Natural killer cell (primary cell): ENCODE results near the gene NCS1. TPM values are rescaled to one million over a fixed set of nuclear protein-coding genes. Genes with fewer than 3 reads are reported as not detected.

ENCODE experiments used
- ATAC-seq, 3 donors: fragments of 150-1000 bp in 2 of 3; fragments of 200-7000 bp in 1 of 3; cut with Tn5 transposase; 1 replicate in 1 of 3; 2 replicates in 2 of 3; pipeline ENCODE4 v1.10.0; 2021; ENCODE audit warnings: mild to moderate bottlenecking in 2 of 3, moderate library complexity in 2 of 3
- DNase-seq, 2 donors: peaks; one replicate each; pipeline versions ENCODE4 v3.0.0 to v3.0.0-alpha.2; 2013 to 2021; ENCODE audit warnings: mixed read lengths in 1 of 2
- H3K27ac ChIP-seq: one replicate; pipeline ENCODE4 v1.5.1; 2013; ENCODE audit warnings: mild to moderate bottlenecking, low read length
- H3K27me3 ChIP-seq: one replicate; pipeline ENCODE4 v1.6.1; 2013; ENCODE audit warnings: low read length; ENCODE audit not compliant: control insufficient read depth, insufficient read depth
- H3K36me3 ChIP-seq: one replicate; pipeline ENCODE4 v1.6.1; 2013; ENCODE audit warnings: low read length; ENCODE audit not compliant: control insufficient read depth, insufficient read depth
- H3K4me1 ChIP-seq: one replicate; pipeline ENCODE4 v1.6.1; 2013; ENCODE audit warnings: low read length; ENCODE audit not compliant: control insufficient read depth, insufficient read depth
- H3K4me3 ChIP-seq: one replicate; pipeline ENCODE4 v1.5.1; 2013; ENCODE audit warnings: low read length
- H3K9me3 ChIP-seq: one replicate; pipeline ENCODE4 v1.6.1; 2013; ENCODE audit warnings: low read length; ENCODE audit not compliant: control insufficient read depth, insufficient read depth
- H3K27ac Mint-ChIP-seq, 2 donors: one replicate each; pipeline ENCODE4 v1.8.0; 2022; ENCODE audit warnings: mild to moderate bottlenecking in 2 of 2, mixed read lengths in 2 of 2, moderate library complexity in 1 of 2
- H3K27me3 Mint-ChIP-seq, 2 donors: one replicate each; pipeline ENCODE4 v1.8.0; 2022; ENCODE audit warnings: low read depth in 2 of 2, mixed read lengths in 2 of 2
- H3K36me3 Mint-ChIP-seq: one replicate; pipeline ENCODE4 v1.8.0; 2022; ENCODE audit warnings: mixed read lengths
- H3K4me1 Mint-ChIP-seq, 2 donors: one replicate each; pipeline ENCODE4 v1.8.0; 2022; ENCODE audit warnings: mixed read lengths in 2 of 2
- H3K4me3 Mint-ChIP-seq: one replicate; pipeline ENCODE4 v1.8.0; 2022; ENCODE audit warnings: mild to moderate bottlenecking, moderate library complexity, mixed read lengths
- H3K9me3 Mint-ChIP-seq, 2 donors: one replicate each; pipeline ENCODE4 v1.8.0; 2022; ENCODE audit warnings: mixed read lengths in 2 of 2
- WGBS: methylation state at CpG from one replicate; pipeline ENCODE4 v1.1.7; 2013; ENCODE audit warnings: missing lambda C conversion rate; ENCODE audit not compliant: insufficient coverage; 5-methylcytosine and 5-hydroxymethylcytosine counted together
- intact Hi-C: fragments of 100-400 bp; cut with micrococcal nuclease; formaldehyde crosslinking; loops from one replicate; pipeline ENCODE4 v1.14.2; 2022
- total RNA-seq, 4 donors: library from RNA; stranded (reverse); fragments of 120-200 nt in 1 of 4; gene quantifications; one replicate each; pipeline versions ENCODE4 v1.2.3 to v1.2.4, GENCODE V29; 2013 to 2022
- TF ChIP-seq, protein P1 (sequence below): fragments of 200-600 bp; IDR thresholded peaks from one replicate; pipeline ENCODE4 v1.8.0; 2022; ENCODE audit warnings: antibody characterized with exemption

Gene NCS1
- total RNA-seq, 3 donors from 2014 or later (not counting 1 experiment from before 2014, with no cell fraction given), result 1.4 to 2.4 (median 1.5) TPM

DNA sequence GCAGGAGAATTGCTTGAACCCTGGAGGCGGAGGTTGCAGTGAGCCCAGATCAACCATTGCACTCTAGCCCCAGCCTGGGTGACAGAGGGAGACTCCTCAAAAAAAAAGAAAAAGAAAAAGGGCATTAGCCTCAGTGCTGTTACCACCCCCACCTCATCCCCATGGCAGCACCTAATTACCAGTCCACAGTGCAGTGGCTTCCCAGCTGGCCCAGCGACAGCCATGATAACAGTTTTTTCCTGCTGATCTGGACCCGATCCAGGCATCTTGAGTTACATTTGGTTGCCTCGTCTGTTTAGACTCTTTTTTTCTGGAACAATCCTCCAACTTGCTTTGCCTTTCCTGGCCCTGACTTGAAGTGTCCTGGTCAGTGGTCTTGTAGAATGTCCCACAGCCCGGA is 24.4 kb downstream of the NCS1 start:
- Histone ChIP-seq H3K9me3 (no peaks in the 10 kb centered on the region), H3K4me3 (no peak overlapping the region), H3K4me1 (peaks cover 4% of the 10 kb centered on the region), H3K27me3 (no peaks in the 10 kb centered on the region), H3K27ac (no peak overlapping the region), H3K36me3 (no peaks in the 10 kb centered on the region)
- H3K27me3 Mint-ChIP-seq, result no peaks in the 10 kb centered on the region
- ATAC-seq (no peak), DNase-seq (no peak)
- H3K9me3 Mint-ChIP-seq, result no peaks in the 10 kb centered on the region
- H3K4me3 Mint-ChIP-seq, result no peak overlapping the region
- TF ChIP-seq, protein P1, sequence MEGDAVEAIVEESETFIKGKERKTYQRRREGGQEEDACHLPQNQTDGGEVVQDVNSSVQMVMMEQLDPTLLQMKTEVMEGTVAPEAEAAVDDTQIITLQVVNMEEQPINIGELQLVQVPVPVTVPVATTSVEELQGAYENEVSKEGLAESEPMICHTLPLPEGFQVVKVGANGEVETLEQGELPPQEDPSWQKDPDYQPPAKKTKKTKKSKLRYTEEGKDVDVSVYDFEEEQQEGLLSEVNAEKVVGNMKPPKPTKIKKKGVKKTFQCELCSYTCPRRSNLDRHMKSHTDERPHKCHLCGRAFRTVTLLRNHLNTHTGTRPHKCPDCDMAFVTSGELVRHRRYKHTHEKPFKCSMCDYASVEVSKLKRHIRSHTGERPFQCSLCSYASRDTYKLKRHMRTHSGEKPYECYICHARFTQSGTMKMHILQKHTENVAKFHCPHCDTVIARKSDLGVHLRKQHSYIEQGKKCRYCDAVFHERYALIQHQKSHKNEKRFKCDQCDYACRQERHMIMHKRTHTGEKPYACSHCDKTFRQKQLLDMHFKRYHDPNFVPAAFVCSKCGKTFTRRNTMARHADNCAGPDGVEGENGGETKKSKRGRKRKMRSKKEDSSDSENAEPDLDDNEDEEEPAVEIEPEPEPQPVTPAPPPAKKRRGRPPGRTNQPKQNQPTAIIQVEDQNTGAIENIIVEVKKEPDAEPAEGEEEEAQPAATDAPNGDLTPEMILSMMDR, result no peak
- H3K4me1 Mint-ChIP-seq, result peaks cover 0 to 13% of the 10 kb centered on the region in 2 donors
- intact Hi-C loops, result no loop called here
- H3K27ac Mint-ChIP-seq, result no peak overlapping the region
- H3K36me3 Mint-ChIP-seq, result no peaks in the 10 kb centered on the region
- 63% methylated on average over 5 of the region's 5 CpGs for WGBS

DNA sequence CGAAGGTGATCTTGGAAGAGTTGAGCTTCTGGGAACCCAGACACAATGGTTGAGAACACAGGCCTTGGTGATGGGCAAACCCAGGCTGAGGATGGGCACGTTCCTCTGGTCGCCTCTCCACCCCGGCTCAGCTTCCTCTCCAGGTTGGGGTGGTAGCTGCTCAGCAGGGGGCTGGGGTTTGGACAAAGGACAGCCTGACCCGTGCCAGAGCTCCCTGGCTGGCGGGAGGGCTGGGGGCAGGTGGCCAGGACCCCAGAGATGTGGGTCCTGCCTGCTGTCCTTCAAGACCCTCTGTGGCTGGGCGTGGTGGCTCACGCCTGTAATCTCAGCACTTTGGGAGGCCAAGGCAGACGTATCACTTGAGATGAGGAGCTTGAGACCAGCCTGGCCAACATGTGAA is 25.2 kb downstream of the NCS1 start:
- no peaks in the 10 kb centered on the region for H3K9me3 ChIP-seq
- no peak for ATAC-seq
- Mint-ChIP-seq H3K27me3 (no peaks in the 10 kb centered on the region), H3K27ac (no peak overlapping the region), H3K4me1 (peaks cover 0 to 13% of the 10 kb centered on the region in 2 donors), H3K9me3 (no peaks in the 10 kb centered on the region), H3K4me3 (no peak overlapping the region), H3K36me3 (no peaks in the 10 kb centered on the region)
- H3K27me3 ChIP-seq, result no peaks in the 10 kb centered on the region
- TF ChIP-seq, protein P1, result no peak
- WGBS, result 86% methylated on average over 9 of the region's 9 CpGs
- no peaks in the 10 kb centered on the region for H3K36me3 ChIP-seq
- DNase-seq, result no peak
- H3K4me1 ChIP-seq, result peaks cover 4% of the 10 kb centered on the region
- H3K4me3 ChIP-seq, result no peak overlapping the region
- H3K27ac ChIP-seq, result no peak overlapping the region
- intact Hi-C loops, result no loop called here

DNA sequence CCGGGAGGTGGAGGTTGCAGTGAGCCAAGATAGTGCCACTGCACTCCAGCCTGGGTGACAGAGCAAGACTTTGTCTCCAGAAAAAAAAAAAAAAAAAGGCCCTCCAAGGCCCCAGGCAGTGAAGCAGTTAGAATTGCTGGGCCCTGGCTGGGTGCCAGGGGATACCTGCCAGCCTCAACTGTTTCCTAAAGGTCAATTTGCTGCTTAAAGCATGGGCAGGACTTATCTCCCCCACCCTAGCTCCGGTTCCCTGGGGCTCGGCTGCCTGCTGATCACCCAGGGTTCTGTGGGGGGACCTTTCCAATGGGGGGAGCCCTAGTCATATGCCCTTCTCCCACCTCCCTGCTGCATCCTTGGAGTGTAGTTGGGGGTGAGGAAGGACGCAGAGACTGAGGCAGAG is 25.7 kb downstream of the NCS1 start:
- Histone ChIP-seq H3K4me3 (no peak overlapping the region), H3K4me1 (peaks cover 4% of the 10 kb centered on the region), H3K9me3 (no peaks in the 10 kb centered on the region), H3K27ac (no peak overlapping the region), H3K36me3 (no peaks in the 10 kb centered on the region), H3K27me3 (no peaks in the 10 kb centered on the region)
- peaks cover 0 to 13% of the 10 kb centered on the region in 2 donors for H3K4me1 Mint-ChIP-seq
- 95% methylated on average over 4 of the region's 4 CpGs for WGBS
- H3K27me3 Mint-ChIP-seq, result no peaks in the 10 kb centered on the region
- ATAC-seq (no peak), DNase-seq (no peak)
- TF ChIP-seq, protein P1, result no peak
- no peak overlapping the region for H3K27ac Mint-ChIP-seq
- intact Hi-C loops, result no loop called here
- H3K36me3 Mint-ChIP-seq, result no peaks in the 10 kb centered on the region
- H3K4me3 Mint-ChIP-seq, result no peak overlapping the region
- H3K9me3 Mint-ChIP-seq, result no peaks in the 10 kb centered on the region

DNA sequence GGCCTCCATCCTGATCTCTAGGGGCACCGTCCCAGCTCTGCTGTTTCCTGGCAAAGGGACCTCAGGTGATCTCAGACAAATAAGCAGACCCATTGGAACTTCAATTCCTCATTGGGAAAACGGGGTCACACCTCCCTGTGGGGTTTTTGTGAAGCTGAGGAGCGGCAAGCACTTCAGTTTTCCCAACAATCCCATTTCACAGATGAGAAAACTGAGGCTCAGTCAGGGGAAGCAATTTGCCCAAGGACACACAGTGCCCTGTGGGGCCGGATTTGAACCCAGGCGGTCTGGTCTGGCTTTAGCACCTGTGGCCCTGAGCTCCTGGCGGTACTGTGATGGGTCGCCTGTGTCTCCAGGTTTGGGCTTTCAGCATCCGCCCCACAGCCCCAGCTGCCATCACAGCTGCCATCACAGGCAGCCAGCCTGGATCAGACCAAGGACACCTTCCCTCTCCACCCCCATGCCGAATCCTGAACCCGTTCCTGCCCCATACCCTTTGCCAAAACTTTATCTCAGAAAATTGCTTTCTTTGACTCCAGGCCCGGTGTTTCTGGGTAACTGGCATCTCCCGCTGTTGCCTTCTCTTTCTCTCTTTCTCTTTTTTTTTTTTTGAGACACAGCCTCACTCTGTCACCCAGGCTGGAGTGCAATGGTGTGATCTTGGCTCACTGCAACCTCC is 26.4 kb downstream of the NCS1 start:
- no peak for DNase-seq
- H3K36me3 Mint-ChIP-seq, result no peaks in the 10 kb centered on the region
- H3K9me3 Mint-ChIP-seq, result no peaks in the 10 kb centered on the region
- H3K27me3 Mint-ChIP-seq, result no peaks in the 10 kb centered on the region
- no peak overlapping the region for H3K27ac Mint-ChIP-seq
- no peak for ATAC-seq
- Histone ChIP-seq H3K9me3 (no peaks in the 10 kb centered on the region), H3K4me1 (peaks cover 4% of the 10 kb centered on the region), H3K4me3 (no peak overlapping the region), H3K27me3 (no peaks in the 10 kb centered on the region), H3K36me3 (no peaks in the 10 kb centered on the region), H3K27ac (no peak overlapping the region)
- peaks cover 0 to 8% of the 10 kb centered on the region in 2 donors for H3K4me1 Mint-ChIP-seq
- intact Hi-C loops, result no loop called here
- WGBS, result 94% methylated on average over 11 of the region's 12 CpGs
- H3K4me3 Mint-ChIP-seq, result no peak overlapping the region
- TF ChIP-seq, protein P1, result no peak
